Measurements from ENCODE around the gene CABS1. TPM values are rescaled to one million over a fixed set of nuclear protein-coding genes. Genes with fewer than 3 reads are reported as not detected.

CABS1 gene
- total and polyA plus RNA-seq, 2 of the 8 experiments (the other 6 are each of a cell fraction or from before 2014, with no cell fraction given) = 0.03 TPM; not detected in 1

DNA sequence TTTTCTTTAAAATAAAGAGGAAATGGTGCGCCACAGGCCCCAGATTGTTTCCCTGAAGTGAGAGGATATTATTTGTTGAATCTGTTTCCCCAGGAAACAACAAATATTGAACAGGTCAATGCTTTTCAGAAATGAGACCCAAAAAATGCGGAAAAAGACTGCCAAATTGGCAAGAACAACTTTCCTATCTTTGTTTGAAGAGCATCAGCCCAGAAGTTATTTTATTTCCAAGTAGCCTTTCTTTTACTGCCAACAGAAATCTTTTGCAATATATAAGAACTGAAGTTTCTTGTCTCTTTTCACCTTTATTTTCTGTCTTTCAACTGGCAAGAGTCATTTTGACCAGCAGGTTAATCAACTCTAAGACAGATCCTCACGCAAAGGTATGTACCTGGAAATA, 25.7 kb downstream of the CABS1 start, which contains the start of gene SMR3A (continued):
- TF ChIP-seq EGR1 (IDR thresholded peaks at IDR 0.05; ENCODE audit: borderline replicate concordance, low read depth, low read length) = no peak
- TF ChIP-seq SIN3A (conservative IDR thresholded peaks at IDR 0.05 in 1 of 2, IDR thresholded peaks at IDR 0.05 in 1 of 2; ENCODE audit: low read depth in 1 of 2, low read length in 2 of 2) = no peak
- TF ChIP-seq NANOG (IDR thresholded peaks at IDR 0.05; ENCODE audit: insufficient read depth, low read depth, low read length, poor library complexity, severe bottlenecking) = no peak
- no peak for TF ChIP-seq EZH2 (IDR thresholded peaks at IDR 0.05; ENCODE audit: low read depth, low read length, severe bottlenecking)
- TF ChIP-seq EP300 (IDR thresholded peaks at IDR 0.05; ENCODE audit: borderline replicate concordance in 1 of 2, low read depth in 2 of 2, low read length in 2 of 2) = no peak
- no peak for TF ChIP-seq ZNF274 (IDR thresholded peaks at IDR 0.05; ENCODE audit: borderline replicate concordance, extremely low read depth, low read length)
- no peak for TF ChIP-seq SP4 (IDR thresholded peaks at IDR 0.05; ENCODE audit: low read length)
- TF ChIP-seq TAF7 (optimal IDR thresholded peaks at IDR 0.05; ENCODE audit: borderline replicate concordance, low read depth, low read length) = no peak
